ENCODE measurements around the gene WDR70. TPM values are rescaled to one million over a fixed set of nuclear protein-coding genes. Genes with fewer than 3 reads are reported as not detected.

The WDR70 gene
- total and polyA plus RNA-seq, 2 of the 8 experiments (the other 6 are each of a cell fraction or from before 2014, with no cell fraction given): 10.6 to 37.4 TPM

- no peak for TF ChIP-seq ATF2 (IDR thresholded peaks at IDR 0.05; ENCODE audit: low read length)
- TF ChIP-seq EP300 (IDR thresholded peaks at IDR 0.05; ENCODE audit: borderline replicate concordance in 1 of 2, low read depth in 2 of 2, low read length in 2 of 2): no peak
- TF ChIP-seq RNF2 (IDR thresholded peaks at IDR 0.05; ENCODE audit: borderline replicate concordance, low read depth, low read length, missing control alignments, poor library complexity, severe bottlenecking): no peak
These were observed 48.9 kb downstream of the WDR70 start (continued) for GRCh38 chr5:37428044-37428443.
